ENCODE measurements around the gene ADRA2C.

The ADRA2C gene

GRCh38 chr4:3777669-3778068 lies 11.5 kb downstream of the ADRA2C start:
- DNase-seq (ENCODE audit: low read depth) = no peak

- no peak for DNase-seq (ENCODE audit: low read depth)
These were observed 13.3 kb downstream of the ADRA2C start for GRCh38 chr4:3779509-3779908.

- DNase-seq (ENCODE audit: low read depth) = no peak
These were observed 14.4 kb downstream of the ADRA2C start for GRCh38 chr4:3780347-3781171.

- DNase-seq (ENCODE audit: low read depth) = no peak
These were observed 15.2 kb downstream of the ADRA2C start for GRCh38 chr4:3781193-3781886.

GRCh38 chr4:3781997-3782930 lies 16.1 kb downstream of the ADRA2C start:
- DNase-seq (ENCODE audit: low read depth) = no peak

- DNase-seq (ENCODE audit: low read depth) = no peak
These were observed 17.6 kb downstream of the ADRA2C start for GRCh38 chr4:3783693-3784306.

- DNase-seq (ENCODE audit: low read depth) = no peak
These were observed 18.5 kb downstream of the ADRA2C start for GRCh38 chr4:3784454-3785291.

GRCh38 chr4:3785292-3785565 lies 19.0 kb downstream of the ADRA2C start:
- DNase-seq (ENCODE audit: low read depth) = no peak

DNA sequence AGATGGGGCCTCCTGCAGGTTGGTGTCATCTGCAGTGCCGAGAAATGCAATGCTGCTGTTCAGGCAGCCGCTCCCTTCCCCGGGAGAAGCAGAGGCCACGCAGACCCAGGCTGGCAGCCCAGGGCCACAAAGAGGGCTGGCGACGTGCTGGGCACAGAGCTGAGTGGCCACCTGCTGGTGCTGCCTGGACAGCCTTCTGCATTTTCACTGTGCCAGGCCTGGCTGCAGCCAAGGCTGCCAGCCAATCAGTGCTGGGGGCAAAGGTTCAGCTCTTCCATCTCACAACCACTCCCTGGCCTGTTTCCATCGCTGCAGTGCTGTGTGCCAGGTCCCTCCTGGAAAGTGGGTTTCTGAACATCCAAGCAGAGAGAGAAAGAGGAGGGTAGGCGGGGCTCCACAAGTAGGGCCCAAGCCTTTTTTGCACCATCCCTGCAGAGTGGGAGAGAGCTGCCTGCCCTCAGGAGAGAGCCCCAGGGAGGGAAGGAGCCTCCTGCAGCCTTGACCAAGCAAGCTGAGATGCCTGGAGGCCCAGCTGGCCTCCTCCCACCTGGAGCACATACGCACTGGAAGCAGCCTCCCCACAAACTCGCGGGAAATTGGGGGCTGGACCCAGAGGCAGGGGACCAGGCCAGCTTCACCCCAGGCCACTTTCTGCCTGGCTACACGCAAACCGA lies 20.1 kb downstream of the ADRA2C start:
- no peak for DNase-seq (ENCODE audit: low read depth)

GRCh38 chr4:3787489-3788365 lies 21.5 kb downstream of the ADRA2C start:
- DNase-seq (ENCODE audit: low read depth) = no peak

DNA sequence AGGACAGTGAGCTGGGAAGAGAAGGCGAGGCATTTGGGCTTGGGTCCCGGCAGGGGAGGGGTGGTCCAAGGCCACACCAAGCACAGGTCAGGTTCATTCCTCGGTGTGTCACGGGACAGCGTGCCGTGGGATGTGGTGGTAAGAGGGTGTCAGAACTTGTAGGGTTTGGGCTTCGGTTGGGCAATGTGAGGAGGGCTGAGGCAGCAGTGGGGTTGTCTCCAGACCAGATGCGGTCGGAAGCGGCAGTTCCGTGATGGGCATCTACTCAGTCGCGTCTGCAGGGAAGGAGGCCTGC lies 22.1 kb downstream of the ADRA2C start:
- no peak for DNase-seq (ENCODE audit: low read depth)

DNA sequence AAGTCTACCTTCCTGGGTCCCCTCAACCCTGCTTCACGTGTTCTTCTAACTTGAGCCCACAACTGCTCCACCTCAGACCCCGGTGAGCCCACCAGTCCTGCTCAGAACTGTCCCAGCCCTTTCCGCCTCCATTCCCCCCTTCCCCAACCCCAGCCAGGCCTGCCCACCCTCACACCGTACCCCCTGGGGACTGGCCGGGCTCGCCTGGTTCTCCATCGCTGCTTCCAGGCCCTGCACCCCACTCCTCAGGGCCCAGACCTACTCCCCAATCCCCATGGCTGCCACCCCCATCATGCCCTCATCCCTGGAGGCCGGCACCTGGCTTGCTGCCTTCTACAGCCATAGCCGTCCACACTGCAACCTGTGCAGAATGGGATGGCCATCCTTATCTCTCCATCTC lies 23.4 kb downstream of the ADRA2C start:
- DNase-seq (ENCODE audit: low read depth) = no peak

DNA sequence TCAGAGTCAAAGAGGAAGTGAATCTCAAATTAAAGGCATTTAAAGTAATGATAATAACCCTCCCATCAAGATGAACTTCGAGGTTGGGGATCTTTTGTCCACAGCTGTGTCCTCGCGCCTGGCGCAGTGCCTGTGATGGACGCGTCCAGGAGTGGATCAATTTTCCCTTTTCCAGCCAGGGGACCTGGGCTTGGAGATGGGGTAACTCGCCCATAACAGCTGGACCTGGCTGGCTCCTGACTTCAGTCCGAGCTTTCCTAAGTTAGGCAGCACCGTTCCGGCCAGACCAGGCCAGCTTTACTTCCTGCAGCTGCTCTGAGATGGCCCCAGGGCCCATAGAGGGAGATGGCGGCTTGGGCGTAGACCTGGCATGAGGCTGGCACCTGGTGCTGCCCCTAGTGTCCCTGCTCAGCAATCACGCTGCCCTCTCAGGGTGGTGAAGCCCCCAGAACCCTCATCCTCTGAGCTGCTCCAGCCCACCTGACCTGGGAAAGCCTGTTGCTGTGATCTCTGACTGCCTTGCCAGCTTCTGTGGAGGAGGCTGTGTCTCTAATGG lies 23.9 kb downstream of the ADRA2C start:
- no peak for DNase-seq (ENCODE audit: low read depth)

DNA sequence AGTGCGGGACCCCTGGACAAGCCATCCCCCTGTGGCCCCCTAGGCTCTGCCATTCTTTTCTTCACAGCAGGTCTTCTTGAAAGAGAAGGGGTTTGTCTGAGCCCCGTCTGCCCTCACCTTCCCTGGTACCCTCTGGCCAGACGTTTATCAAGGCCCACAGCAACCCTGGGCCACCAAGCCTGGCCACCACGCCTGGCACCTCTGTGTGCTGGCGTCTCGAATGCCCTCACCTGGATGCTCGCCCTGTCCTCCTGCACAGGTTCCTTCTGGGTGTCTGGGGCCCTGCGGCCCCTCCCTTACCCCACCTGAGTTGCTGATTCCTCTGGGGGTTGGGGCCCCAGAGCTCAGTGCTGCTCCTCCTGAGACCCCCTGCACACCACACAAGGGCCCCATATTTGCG lies 25.1 kb downstream of the ADRA2C start:
- DNase-seq (ENCODE audit: low read depth) = no peak

DNA sequence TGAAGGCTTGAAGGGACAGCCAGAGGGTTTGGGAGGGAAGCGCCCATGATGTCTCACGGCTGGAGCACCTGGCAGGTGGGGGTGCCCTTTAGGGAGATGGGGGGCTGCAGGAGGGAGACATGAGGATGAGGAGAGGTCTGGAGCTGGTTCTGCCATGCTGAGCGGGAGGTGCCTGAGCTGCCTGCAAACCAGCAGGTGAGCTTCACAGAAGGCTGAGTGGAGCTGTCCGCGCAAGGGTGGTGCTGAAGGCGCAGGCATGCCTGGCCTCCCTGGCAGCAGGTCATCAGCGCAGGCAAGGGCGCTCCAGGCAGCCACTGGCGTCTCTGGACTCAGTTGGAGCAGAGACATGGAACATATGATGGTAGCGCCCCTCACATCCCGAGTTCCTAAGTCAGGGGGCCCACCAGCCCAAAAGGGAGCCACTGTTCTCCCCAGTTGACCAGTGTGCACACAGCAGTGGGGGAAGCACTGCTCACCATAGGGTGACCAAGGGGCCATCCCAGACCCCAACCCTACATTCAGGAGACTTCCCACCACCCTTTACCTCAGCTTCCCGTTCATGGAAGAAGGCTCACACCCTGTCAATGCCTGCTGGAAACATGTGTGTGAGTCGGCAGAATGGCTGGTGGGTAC lies 25.8 kb downstream of the ADRA2C start:
- DNase-seq (ENCODE audit: low read depth) = no peak

GRCh38 chr4:3792813-3793212 lies 26.6 kb downstream of the ADRA2C start:
- no peak for DNase-seq (ENCODE audit: low read depth)

DNA sequence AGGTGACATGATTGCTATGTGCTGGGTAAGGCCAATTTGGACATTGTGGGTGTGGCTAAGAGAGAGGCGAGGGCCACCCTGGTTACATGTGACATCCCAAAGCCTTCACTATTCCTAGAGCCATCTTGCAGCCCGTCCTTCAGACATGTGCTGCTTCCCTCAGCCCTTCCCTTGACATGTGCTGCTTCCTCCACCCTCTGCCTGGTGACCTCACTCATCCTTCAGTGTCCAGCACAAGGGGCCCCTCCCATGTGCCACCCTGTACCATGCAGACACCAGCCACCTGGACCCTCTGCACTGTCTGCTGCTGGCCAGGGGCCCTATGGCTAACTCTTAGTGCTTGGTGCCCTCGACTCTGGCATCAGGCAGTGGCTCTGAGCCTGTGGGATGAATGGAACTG lies 27.4 kb downstream of the ADRA2C start:
- no peak for DNase-seq (ENCODE audit: low read depth)

GRCh38 chr4:3796960-3797359 lies 30.8 kb downstream of the ADRA2C start:
- DNase-seq (ENCODE audit: low read depth) = no peak
